ENCODE results near the gene BRSK2.
A peak's percentile ranks its signal among the peaks of the same experiment; 100 is the strongest.

Gene BRSK2

DNA sequence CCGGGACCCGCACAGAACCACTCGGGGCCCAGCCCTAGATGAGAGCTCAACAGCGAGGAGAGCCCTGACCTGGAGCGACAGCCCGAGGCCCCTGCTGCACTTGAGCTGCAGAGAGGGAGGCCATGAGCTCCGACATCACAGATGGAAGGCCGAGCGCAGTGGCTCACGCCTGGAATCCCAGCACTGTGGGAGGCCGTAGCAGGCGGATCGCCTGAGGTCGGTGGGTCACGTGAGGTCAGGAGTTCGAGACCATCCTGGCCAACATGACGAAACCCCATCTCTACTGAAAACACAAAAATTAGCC is 13.8 kb upstream of the BRSK2 start:
- DNase-seq (ENCODE audit: low read depth, low spot score): no peak

DNA sequence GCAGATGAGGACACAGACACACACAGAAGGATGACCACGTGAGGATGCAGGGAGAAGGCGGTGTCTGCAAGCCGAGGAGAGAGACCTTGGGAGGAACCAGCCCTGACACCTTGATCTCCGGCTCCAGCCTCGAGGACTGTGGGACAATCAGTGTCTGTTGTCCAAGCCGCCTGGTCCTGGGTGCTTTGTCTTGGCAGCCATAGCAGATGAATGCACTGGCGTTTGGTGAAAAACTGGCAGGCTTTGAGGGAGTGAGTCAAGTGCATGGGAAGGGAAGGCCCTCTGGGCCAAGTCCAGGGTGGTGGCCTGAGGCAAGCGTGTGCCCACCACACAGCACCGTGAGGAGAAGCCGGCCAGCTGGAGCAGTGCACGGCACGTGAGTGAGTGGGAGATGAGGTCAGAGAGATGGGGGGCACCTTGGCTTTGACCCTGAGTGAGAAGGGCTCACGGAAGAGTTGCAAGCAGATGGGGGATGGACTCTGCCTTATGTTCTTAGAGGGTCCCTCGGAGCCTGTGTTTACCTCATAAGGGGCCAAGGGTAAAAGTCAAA is 12.4 kb upstream of the BRSK2 start:
- no peak for DNase-seq (ENCODE audit: low read depth, low spot score)

GRCh38 chr11:1381793-1382425 is 7.8 kb upstream of the BRSK2 start:
- no peak for DNase-seq (ENCODE audit: low read depth, low spot score)

DNA sequence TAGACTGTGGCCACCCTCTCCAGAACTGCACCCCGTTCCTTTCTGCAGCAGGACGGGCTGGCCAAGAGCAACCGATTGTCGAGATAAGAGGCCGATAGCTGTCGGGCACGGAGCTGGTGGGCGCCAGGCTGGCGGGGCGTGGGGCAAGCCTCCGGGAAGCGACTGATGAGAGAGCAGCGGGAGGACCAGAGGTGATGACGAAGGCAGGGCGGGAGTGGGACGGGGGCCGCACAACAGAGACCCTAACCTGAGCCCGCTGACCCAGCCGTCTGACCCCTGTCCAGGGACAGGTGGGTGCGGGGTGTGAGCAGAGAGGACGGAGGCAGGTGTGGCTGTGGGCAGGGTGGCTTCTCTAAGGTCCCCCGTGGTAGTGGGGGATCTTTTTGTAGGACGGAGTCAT is 7.3 kb upstream of the BRSK2 start:
- DNase-seq (ENCODE audit: low read depth, low spot score): no peak

DNA sequence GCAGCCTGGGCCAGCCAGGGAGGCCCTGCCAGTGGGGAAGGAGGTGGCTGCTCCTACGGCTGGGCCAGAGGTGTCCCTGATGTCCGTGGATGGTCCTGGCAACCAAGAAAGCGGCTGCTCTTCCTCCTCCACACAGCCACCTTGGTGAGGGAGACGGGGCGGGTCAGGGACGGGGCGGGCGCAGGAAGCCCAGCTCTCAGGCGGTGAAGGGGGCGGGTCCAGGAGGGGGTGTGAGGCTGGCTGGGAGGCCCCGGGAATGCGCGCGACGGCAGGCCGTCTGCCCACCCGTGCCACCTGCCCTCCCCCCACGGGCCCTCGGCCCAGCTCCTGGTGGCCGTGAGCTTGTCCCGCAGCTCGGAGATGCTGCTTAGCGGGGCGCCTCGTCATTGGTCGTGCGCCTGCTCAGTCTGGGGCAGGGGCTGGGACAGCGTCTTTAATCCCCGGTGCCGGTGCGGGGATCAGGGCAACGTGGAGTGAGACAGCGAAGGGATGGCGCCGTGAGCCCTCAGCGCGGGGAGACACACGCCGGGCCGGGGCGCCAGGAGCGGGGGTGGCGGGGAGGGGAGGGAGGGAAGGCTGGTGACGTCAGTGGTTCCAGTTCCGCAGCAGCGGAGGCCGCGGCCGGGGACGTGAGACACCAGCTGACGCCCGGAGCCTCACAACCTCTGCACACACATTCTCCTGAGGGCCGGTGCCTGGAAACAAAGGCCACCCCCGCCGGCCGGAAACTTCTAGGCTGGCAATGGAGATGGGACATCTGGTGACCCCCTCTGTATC is 6.7 kb upstream of the BRSK2 start:
- peak; percentile 74 for DNase-seq (ENCODE audit: low read depth, low spot score)

GRCh38 chr11:1384199-1384970 is 5.3 kb upstream of the BRSK2 start:
- no peak for DNase-seq (ENCODE audit: low read depth, low spot score)

DNA sequence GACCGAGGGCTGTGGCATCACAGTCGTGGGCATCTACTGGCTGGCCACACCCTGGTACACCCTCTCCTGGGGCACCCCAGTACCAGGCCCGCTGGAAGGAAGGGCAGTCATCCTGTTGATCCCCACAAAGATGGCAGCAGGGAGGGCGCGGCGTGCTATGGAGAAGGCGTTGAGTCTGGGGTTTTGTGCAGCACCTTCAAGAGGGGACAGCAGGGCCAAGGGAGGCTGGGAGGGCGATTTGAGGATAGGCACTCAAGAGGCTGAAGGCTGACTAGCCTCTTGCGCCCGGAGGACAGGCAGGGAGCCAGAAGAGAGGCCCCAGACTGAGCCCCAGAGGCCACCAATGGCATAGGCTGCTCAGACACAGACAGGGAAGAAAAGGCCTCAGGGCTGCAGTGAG is 2.2 kb upstream of the BRSK2 start:
- no peak for DNase-seq (ENCODE audit: low read depth, low spot score)

- DNase-seq (ENCODE audit: low read depth, low spot score): no peak
Observed at GRCh38 chr11:1387961-1388762, 1.6 kb upstream of the BRSK2 start.

- DNase-seq (ENCODE audit: low read depth, low spot score): no peak
Observed at GRCh38 chr11:1388763-1389102, 1.0 kb upstream of the BRSK2 start.

- peak; percentile 99 for DNase-seq (ENCODE audit: low read depth, low spot score)
Observed at GRCh38 chr11:1389103-1389931, 417 bp upstream of the BRSK2 start.

GRCh38 chr11:1390569-1391164 is 933 bp downstream of the BRSK2 start:
- DNase-seq (ENCODE audit: low read depth, low spot score): peak; percentile 44

DNA sequence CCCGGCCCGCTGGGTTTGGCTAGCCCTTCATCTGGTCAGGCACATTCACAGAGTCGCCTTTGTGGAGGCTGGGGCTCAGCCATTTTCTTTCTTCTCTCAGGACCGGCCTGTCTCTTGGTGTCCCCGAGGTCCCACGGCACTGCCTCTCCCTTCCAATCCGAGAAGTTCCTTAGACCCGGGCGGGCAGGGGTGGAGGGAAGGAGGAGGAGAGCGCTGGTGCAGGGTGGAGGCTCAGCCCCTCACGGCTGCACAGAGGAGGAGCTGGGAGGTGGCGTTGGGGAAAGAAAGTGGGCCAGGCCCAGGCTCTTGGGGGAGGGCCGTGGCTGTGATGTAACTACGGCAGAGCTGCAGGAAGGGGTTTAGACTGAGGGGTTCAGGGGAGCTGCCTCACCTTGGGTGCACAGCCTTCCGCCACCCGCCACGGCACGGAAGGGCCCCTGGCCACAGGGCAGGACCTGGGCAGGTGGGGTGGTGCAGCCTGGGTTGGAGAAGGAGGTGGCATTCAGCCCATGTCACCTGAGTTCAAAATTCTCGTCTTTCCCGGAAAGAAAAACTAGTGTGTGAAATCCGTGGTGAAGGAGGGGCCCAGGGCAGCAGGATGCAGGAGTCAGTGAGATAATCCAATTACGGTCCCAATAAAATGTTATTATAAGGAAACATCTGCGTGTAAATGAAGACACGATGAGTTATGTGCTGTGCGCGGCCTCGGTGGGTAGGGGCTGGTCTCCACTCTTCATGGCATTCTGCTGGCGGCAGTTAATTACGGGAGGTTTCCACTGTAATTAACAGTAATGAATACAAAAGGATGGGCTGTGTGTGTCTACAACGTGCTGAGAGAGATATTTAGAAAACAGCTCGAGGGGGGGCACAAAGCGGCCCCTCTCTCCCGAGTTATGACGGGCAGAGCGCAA is 1.7 kb downstream of the BRSK2 start:
- no peak for DNase-seq (ENCODE audit: low read depth, low spot score)

GRCh38 chr11:1392111-1392510 is 2.4 kb downstream of the BRSK2 start:
- no peak for DNase-seq (ENCODE audit: low read depth, low spot score)

GRCh38 chr11:1392561-1392960 is 2.8 kb downstream of the BRSK2 start:
- DNase-seq (ENCODE audit: low read depth, low spot score): no peak

DNA sequence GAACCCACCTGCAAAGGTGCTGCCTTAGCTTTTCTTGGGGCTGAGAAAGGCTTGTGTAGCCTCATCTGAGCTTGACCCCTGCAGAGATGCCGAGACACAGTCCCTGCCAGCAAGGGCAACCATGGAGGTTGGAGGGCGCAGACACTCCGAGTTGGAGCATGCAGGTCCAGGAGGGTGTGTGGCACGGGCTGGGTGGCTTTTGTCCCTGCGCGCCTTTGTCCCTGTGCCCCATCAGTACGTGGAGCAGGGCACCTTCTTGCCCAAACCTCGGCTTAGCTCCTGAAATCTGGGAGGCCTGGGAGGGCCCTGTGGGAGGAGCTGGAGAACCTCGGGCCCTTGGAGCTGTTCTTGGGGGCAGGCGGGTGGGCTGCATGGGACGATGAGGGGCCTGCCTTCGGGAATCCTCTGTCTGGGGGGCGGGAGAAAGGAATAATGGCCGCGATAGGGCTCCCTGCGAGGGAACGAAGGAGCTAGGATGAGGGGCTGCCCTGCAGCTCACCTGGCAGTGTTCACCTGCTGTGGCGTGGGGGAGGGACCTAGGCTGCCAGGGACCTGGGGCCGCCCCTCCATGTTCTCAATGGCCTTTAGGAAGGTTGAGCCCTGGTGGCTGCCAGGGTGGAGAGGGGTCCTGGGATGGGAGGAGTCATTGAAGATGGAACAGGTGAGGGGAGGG is 3.4 kb downstream of the BRSK2 start:
- DNase-seq (ENCODE audit: low read depth, low spot score): no peak

DNA sequence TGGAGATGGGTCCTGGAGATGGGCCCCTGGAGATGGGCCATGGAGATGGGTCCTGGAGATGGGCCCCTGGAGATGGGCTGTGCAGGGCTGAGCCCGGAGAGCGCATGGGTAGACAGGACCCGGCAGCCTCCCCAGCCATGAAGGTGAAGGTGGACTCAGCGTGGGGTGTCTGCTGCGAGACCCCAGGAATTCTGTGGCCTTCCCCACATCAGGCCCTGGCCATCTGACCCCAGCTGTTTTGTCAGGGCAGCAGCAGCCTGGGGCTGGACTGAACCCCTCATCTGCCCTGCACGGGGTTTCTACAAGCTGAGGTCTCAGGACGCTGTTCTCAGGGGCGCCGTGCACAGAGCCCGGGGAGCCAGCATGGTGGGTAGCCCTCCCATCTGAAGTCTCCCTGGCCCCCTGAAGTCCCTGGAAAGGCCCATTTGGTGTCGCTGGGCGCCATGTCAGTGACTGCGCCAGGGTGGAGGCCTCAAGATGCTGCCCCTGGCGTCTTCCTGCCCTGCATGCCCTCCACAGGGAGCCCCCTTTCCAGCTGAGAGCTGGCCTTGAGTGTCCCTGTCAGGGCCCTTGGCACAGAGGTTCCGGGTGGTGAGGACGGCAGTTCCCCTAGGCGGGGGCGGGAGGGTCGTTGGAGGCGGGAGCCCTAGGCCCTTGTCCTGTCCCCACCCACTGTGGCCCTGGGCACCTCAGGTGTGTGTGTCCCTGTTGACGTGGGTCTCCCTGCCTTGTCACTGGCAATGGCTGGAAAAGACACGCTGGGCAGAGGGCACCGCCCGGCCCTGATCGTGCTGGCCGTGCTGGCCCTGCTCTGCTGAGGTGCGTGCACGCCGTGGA is 5.4 kb downstream of the BRSK2 start:
- DNase-seq (ENCODE audit: low read depth, low spot score): no peak

GRCh38 chr11:1395773-1396374 is 6.1 kb downstream of the BRSK2 start:
- no peak for DNase-seq (ENCODE audit: low read depth, low spot score)
